GM21447 (cell line): ENCODE results near the gene NBAS.
A peak's percentile ranks its signal among the peaks of the same experiment; 100 is the strongest.

Experiments used
- ATAC-seq: cut with Tn5 transposase; IDR thresholded peaks from one replicate; pipeline ENCODE4 v1.9.1; 2021; ENCODE audit not compliant: unreplicated experiment

Gene NBAS

DNA sequence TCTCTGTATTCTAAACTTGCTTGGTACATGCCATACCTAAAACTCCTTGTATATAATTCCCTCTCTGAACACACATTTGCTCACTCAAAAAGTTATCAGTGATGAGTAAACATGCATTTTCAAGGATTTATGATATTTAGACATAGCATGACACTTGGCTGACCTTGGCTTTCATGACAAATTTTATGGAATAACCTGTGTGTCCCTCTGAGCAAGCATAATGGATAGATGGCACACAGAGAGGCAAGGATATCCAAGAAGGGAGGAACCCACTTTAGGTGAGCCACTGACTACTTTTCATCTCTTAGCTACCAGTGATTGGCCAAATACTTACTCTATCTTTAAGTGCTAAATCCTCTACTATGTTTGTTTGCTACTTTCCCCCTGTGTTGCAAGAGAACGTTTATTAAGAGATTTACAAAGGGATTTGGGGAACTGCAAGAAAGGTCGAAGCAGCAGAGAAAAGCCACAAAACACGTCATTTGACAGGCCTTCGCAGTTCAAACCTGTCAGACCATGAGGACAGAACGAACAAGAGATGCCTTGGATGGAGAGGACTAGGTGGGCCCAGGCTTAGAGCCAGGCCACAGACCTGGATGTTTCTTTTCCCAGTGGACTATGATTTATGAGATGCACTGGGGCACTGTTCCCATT is 379.9 kb downstream of the NBAS start:
- no peak for ATAC-seq

DNA sequence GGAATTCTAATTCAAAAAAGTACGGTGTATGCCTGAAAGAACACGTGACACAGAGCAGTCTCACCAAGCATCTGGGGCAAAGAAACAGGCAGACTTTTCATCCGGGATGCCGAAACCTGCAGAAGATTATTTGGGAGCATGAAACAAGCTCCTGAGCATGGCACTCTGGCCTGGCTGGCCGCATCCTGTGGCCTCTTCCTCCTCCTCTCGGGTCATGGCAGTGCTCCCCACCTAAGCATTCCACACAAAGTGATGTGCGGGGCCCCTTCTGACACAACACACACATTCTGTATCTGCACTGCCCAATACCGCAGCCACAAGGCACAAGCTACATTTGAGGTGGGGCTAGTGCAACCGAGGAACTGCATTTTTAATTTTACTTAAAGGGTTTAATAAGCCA is 380.8 kb downstream of the NBAS start:
- no peak for ATAC-seq

DNA sequence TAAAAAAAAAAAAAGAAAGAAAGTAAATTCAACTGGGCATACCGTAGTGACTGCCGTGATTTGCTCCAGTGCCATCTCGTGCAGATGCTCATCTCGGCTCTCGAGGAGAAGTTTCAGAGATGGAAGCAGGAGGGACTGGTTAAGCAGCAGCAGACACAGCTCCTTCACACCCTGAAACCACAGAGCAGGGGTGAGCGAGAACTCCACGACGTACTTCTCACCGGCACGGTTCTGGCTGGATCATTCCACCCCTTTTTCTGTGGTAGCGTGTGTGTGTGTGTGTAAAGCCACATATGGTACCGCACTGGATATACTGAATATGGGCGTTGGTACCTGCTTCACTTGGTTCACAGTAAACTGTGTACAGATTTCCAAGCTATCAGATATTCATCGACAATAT is 382.2 kb downstream of the NBAS start:
- no peak for ATAC-seq

DNA sequence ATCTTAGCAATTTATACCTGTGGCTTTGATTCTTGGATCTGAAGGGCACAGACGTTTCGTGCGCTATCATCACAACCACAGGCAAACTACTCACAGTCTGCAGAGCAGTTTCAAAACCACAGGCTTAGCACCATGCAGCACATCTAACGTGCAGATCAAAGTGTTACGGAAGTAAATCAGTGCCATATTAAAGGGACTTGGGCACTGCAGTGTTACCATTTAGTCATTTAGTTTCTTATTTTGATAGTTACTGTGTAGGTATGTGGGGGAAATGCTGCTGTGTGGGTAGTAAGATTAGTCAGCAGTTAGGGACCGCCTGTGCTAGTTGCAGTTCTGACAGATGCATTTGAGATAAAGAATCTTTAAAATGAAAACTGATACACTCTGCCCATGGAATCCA is 384.0 kb downstream of the NBAS start:
- ATAC-seq = peak; percentile 94

DNA sequence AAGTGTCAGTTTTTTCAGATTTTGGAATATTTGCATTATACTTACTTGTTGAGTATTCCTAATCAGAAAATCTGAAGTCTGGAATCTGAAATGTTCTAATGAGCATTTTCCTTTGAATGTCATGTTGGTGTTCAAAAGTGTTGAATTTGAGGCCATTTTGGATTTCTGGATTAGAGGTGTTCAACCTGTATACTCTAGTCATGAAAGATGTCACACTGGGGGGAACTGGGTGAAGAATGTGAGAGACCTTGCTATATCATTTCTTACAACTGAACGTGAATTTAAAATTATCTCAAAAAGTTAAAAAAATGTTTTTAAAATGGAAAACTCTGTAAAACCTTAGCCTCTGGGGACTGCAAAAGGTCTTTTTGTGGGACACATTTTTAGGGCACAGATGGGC is 384.5 kb downstream of the NBAS start:
- no peak for ATAC-seq

DNA sequence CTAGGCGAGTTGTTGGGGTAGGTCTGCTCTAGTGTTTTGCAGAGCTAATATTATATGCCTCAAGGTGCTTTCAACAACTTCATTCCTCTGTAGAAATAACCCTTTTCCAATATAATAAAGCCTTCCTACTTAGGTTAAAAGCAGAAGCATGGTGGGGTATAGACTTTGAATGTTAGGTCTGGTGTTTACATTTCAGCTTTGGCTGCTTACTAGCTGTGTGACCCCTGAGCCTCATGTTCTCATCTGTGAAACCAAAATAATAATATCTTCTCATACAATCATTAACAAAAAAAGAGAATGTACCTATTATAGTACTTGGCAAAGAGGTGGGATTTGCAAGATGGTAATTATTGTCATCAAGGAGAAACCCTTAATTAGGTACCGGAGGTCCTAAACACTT is 386.6 kb downstream of the NBAS start:
- no peak for ATAC-seq

DNA sequence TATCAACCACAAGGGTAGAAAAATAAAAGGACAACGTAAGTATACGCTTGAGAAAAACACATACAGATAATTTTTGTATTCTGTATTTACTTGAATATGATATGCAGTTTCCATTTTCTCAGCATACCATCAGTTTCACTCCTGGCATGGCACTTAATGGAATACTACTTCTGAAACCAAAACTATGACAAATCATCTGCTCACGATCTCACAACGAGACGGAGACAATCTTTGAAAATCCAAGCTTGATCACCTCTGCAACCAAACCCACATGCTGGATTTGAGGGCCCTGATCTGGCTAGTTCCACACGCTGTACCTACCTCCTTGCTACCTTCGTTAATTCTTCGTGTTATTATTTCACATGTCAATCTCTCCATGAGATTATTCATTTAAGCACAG is 387.6 kb downstream of the NBAS start:
- ATAC-seq = no peak

DNA sequence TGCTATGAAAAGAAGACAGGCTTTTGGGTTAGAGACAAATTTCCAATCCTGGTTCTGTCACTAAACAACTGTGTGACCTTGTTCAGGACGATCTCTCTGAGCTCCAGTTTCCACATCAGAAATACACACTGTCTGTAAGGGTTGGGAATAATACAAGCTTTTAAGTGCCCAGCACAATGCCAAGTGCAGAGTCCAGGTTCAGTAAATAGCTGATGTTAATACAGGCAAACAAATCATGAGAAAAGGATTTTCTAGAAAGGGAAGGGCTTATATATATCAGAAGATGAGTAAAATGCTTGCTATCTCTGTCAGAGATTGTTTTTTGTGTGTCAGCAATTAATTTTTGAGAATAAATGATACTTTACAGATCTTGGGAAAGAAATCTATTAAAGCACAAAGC is 388.3 kb downstream of the NBAS start:
- ATAC-seq = no peak

DNA sequence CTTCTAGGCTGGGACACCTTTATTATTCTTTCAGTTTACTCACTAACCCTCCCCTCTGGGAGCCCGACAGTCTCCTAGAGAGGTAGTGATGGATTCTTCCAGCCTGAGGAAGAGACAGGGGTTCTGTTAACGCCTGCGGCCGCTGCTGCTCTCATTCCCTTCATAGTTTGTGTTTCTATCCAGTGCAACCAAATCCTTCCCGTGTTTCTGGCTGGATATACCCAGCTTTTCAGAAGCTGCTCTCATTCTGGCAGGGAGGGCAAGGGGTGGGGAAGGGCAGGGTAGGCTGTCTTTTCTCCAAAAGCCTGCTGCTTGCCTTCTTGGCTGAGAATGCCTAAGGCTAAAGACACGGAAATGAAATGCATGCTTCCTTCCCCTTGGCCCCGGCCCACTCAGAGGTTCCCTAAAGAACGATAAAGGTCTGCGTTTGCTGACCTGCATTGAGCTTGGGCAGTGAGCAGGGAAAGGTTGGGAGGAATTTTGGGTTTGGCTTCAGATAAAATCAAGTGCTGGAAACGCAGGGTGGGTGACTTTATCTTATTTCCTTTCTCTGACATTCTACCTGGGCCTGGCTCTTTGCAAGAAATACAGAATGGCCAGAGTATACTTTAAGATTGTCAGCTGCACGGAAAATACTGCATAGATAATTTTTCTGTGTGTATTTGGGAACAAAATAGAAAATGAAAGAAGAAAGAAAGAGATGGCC is 390.9 kb downstream of the NBAS start:
- ATAC-seq = no peak

DNA sequence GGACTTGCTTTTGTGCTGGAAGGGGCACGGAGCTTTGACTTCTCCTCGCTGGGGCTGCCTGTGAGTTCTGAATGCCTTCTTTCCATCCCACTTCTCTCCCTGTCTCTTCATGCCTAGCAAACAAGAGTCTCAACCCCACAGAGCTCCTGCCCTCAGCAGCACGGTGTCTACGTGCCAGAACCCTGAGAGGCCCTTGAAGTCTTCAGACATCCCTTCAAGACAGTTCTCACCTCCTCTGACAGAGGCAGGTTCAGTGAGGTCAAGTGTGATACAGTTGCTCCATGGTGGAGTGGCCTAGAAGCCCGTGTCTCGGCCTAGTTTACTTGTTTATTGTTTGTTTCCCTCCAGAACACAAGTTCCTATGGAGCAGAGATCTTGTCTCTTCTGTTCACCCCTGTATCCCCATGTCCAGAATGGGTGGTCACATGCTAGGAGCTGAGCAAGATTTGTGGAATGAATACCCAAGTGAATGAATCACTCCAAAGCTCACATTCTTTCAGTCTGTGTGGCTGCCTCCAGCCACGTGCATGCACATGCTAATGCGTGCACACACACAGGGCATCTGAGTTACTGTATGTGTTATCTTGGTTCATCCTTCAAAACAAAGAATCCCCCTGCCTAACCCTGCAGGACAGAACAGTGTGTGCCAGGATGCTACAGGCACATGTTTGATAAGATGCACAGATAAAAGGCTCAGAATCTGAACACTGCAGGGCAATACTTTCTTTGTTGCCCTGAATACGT is 391.6 kb downstream of the NBAS start:
- no peak for ATAC-seq

DNA sequence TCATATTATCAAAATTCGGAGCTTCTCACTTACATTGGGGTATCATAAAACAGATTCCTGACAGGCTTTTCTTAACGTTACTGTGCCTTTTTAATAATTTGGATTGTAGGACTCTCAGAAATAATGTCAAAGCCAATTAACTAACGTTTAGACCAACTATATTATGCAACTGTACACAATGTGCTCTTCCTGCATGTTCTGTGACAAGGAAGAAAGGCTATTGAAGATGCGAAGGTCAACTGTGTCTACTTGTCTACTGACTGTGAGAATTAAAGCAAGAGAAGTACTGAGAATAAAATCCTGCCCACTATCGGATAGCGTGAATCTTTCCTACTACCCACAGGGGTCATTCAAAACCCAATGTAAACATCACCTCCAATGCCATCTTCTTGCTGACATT is 393.0 kb downstream of the NBAS start:
- ATAC-seq = no peak

DNA sequence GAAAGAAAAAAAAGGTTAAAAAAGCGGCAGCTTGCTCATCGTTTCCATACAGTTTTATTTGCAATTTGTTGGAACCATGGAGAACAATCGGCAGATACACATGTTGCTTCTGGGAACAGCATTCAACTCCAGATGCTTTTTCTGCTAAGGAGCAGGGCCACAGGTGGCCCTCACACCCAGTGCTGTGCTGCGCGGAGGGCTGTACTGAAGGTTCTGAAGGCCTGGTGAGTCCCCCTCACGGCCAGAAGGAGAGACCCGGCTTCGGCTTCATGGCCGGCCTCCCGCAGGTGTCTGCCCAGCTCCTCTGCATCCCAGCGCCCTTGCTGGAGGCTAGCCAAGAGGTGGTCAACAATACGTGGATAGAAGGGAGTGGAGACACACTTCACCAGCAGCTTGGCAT is 394.3 kb downstream of the NBAS start:
- no peak for ATAC-seq

DNA sequence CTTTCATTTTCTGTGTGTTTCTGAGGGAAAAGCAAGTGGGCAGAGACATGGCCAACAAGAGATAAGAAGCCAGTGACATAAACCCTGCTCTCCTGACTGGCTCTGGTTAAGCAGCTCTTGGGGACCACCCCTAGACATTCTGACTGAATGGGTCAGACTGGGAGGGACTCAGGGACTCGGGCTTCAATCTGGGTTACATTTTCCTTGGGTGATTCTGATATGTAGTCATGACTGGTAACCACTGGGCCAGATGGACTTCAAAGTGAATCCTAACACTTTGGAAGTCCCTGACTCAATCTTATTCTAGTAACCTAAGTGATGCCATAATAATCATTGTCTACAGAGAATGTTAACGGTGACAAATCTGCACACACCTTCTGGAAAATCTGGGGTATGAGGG is 397.8 kb downstream of the NBAS start:
- ATAC-seq = no peak

DNA sequence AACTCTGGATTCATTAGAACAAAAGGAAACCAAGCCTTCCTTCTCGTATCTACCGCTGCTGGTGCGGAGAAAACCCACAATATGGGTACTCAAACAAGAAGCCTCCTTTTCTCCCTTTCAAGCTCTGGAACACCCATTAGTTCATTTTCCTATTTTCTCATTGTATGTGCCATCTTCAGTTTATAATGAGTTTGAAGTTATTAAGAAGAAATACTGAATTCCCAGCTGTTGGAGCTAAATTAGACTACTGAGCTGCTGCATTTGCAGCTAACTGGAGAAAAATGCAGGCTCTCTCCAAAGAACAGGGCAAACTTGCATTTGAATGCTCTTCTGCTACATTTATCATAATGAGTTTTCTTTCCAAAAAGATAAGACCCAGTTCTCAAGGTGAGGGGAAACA is 398.5 kb downstream of the NBAS start:
- ATAC-seq = no peak

DNA sequence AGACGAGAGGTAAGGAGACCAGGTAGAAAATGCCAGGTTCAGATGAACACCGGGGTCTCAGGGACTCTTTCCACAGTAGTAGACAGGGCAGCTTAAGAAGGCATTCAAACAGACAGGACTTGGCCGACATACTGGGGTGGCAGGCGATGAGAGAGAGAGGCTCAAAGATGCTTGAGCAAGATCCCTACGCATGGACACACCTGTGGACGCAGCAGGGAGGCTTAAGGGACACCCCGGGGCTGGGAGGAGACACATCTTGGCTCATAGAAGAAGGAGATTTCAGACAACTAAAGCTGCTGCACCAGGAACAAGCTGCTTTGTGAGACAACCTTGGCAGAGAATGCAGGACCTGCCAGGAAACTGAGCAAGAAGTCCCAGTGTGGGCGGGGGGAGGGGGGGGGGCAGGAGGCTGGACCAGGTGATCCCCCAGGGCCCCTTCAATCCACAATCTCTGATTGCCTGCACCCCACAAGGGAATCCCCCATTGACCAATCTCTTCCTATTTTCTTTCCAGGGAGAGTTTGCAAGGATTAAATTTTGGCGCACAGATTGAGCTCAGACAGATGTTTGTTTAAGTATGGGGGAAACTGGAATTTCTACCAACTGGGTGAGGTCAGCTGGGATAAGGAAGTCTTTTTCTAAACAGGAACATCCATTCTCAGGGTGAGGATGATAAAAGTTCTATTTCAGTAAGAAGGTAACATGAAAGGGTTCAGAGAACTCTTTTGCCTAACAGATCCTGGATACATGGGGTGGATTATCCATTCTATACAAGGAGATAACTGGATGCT is 400.7 kb downstream of the NBAS start:
- no peak for ATAC-seq

DNA sequence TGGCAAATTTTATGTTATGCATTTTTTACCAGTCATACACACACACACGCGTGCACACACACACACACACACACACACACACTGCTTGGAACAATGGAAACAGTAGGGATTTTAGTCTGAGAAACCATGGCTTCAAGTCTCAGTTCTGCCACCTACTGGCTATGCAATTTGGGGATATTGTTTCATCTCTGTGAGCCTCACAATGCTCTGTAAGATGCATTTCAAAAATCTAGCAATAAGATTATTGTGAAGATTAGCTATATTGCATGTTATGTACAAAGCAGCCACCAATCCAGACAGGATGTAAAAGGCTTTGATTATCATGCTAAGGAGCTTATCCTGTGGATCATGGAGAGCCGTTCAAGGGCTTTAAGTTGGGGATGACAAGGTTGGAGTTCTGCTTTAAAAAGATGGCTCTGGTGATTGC is 401.4 kb downstream of the NBAS start:
- no peak for ATAC-seq

DNA sequence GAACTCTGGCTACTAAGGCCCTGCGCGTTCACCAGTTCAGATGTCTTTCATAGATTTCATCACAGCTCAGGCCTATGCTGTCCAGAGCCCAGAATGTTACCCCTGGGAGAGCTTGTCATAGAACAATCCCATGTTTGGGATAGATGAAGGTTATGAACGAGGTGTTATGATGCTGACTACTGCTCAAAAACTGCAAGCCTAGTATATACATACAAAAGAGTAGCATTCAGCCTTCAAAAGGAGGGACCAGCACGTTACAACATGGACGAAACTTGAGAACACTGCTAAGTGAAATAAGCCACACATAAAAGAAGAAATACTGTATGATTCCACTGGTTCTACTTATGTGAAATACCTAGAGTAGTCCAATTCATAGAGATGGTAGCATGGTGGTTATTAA is 401.9 kb downstream of the NBAS start:
- no peak for ATAC-seq

DNA sequence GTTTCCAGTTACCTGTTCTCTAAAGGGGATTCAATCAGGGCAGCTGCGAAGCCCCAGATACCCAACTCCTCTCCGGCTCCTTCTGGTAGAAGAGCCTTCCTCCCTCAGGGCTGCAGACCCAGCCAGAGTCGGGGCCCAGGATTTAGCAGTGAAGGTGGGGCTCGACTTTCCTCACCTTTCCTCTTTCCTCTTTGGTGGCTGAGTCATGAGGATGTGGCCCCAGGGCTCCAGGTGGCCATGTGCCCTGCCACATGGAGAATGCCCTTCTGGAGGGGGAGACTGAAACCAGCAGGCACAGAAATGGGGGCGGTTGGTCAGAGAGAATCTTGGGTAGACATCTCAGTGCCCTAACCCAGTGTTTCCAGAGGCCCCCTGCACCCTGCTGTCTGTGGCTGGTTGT is 402.6 kb downstream of the NBAS start:
- ATAC-seq = no peak

DNA sequence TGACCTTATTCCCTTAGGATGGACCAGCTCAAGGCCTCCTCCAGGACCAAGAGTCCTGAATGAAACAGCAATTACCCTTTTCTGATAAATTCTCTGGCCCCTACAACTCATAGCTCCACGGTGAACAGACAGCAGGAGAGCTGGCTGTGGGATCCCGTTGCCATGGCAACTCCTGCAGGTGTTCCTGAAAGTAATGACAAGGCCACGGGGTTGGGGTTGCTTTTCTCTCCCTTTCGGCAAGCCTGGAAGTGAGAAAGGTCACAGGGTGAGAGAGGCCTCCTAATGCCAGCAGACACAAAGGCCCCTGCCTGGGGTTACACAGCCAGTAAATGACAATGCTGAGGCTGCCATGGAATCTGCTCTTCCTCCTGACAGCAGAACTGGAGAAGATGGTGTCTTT is 403.0 kb downstream of the NBAS start:
- ATAC-seq = no peak

DNA sequence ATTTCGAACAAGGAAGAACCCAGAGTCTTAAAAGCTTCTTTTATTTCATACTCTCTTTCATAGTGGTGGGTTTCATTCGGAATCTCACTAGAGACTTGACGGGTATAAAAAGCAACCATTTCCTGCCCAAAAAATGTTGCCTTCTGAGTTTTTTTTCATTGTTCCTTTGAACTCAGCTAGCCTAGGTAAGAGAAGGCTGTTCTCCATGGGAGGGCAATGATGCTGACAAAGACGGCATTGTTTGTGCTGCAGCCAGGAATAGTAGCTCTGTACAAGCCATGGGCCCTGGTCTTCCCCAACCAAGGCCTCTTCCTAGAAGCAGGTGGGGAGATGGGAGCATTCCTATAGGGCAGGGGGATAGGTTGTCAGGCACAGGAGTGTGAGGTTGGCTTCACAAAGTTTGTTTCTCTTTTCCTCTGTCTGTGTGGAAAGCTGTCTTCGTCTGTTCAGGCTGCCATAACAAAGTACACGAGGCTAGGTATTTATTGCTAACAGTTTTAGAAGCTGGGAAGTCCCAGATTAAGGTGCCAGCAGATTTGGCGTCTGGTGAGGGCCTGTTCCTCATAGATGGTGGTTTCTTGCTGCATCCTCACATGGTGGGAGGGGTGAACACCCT is 405.1 kb downstream of the NBAS start:
- ATAC-seq = no peak

DNA sequence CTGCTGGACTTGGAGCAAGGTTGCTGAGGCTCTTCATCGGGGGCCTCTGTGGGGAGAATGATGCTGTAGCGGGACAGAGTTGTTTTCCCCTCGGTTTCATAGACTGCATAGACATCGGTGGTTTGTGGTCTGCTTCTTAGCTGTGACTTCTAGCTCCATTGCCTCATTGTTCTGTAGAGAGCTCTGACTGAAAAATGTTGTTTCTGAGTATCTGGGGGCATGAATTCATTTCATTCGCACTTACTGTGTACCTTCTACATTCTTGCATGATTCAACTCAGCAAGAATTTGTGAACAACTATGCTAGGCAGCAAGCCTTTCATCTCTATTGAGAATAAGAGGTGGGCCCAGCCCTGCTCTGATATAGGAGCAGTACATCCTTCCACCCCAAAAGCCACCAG is 406.8 kb downstream of the NBAS start:
- no peak for ATAC-seq
